Purkinje cell (primary cell): ENCODE measurements around the gene NDUFS7. TPM values are rescaled to one million over a fixed set of nuclear protein-coding genes. Genes with fewer than 3 reads are reported as not detected.

ENCODE experiments used
- polyA plus RNA-seq: library from polyadenylated mRNA; unstranded; fragments of >200 nt; fragmentation: Nextera tagmentation; gene quantifications from 2 replicates; pipeline ENCODE4 v1.2.1, GENCODE V29; 2014

The NDUFS7 gene
- polyA plus RNA-seq, result 41.5 and 71.7 TPM in 2 replicates

DNA sequence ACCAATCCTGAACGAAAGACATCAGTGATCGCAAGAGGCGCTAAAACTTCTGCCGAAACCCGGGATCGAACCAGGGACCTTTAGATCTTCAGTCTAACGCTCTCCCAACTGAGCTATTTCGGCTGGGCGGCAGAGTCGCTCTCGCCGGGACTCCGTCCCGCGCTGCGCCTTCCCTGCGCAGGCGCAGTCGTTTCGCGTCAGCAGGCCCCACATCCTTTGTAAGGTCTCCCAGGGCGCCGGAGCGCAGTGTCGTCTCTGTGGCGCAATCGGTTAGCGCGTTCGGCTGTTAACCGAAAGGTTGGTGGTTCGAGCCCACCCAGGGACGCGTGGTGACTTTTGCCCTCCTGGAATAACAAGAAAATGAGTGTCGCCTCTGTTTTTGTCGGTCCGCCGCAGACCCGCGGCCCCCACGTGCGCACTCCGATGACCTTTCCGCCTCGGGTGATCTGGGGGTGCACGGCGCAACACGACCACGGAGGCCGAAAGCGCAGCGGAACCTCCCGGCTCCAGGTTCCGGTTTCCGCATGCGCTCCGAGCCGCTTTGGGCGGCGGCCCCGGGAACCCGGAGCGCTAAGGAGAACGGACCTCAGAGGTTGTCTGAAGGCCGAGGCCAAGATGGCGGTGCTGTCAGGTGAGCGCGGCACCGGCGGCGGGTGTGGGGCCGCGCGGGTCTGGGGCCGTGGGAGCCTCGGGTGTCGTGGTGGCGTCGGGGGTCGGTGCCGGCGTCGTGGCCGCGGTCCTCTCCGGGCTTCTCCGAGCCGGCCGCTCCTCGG, at the start of gene NDUFS7:
Gene NDUFS7 (plus strand): TSS at position 596 of the 773 bp plus-strand sequence. CDS start 20 bp downstream, at position 616.

GRCh38 chr19:1401138-1401888, 17.6 kb downstream of the NDUFS7 start, which contains the start of gene GAMT:
Gene GAMT, minus strand, starts transcription at chr19:1401542. Its CDS starts 66 bp downstream, at chr19:1401476.

DNA sequence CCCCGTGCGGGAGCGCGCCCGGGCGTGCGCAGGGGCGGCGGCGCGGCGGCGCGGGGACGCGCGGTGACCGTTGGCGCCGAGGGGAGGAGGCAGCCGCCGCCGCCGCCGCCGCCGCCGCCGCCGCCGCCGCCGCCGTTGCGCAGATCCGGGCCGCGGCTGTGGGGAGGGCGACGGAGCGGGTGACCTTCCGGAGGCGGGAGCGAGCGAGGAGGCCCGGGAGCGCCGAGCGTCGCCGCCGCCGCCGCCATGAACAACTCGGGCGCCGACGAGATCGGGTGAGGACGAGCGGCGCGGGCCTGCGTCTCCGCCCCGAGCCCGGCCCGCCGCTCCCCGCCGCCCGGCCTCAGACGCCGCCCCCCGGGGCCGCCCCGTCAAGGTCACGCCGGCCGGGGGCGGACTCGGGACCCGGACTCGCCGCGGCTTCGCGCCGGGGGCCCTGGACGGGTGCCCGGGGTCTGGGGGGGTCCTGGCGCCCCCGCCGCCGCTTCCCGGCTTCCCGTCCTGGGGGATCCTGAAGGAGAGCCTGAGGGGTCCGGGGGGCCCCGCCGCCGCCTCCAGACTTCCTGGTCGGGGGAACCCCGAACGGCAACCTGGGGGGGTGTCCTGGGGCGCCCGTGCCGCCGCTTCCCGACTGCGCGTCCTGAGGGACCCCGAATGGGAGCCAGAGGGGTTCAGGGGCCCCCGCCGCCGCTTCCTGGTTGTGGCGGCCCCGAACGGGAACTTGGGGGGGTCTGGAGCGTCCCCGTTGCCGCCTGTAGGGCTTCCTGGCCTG, 24.0 kb downstream of the NDUFS7 start, which contains the start of gene DAZAP1:
Gene DAZAP1 (plus strand): TSS at position 59 of the 772 bp plus-strand sequence. CDS start 188 bp downstream, at position 247.

DNA sequence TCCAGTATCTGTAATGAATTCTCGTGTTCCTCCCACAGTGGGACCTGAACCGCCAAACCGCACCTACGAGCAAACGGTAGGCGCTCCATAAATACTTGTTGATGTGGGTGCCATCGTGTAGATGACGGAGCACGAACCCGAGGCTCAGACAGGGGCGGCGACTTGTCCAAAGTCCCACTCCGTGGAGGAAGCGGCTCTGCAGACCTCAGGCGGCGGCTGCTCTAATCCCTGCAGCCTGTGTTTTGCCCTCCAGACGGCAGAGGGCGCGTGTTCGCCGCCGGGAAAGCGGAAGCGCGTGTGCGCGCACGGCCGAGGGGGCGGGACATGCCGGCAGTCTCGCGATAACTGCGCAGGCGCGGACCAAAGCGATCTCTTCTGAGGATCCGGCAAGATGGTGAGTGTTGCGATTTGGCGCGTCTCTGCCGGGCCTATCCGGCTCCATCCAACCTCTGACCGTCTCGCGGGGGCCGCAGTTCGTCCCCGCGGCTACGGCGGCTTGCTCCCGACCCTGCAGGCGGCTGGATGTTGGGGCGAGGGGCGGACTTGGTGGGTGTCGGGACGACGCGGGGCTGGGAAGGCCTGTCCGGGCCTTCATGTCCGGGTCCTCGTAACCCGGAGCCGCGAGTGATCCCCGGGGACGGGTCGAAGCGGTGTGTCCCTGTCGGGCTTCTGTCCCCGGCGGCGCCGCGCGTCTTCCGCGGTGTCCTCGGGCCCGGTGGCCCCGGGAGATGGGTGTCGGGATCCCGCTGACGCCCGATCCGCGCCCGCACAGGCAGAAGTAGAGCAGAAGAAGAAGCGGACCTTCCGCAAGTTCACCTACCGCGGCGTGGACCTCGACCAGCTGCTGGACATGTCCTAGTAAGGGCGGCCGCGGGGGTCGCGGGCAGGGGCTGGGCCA, 54.6 kb downstream of the NDUFS7 start, which contains the start of gene RPS15:
Gene RPS15 (plus strand): TSS at position 362 of the 898 bp plus-strand sequence. CDS start 30 bp downstream, at position 392.

Other genes starting within 250 kb of the NDUFS7 start
- 0.07 TPM in 1 of 2 replicates, not detected in the other for gene SBNO2, start 209.6 kb upstream of the NDUFS7 start, polyA plus RNA-seq
- 0.17 and 0.27 TPM in 2 replicates for gene STK11, start 178.1 kb upstream of the NDUFS7 start, polyA plus RNA-seq
- gene CBARP, start 145.9 kb upstream of the NDUFS7 start, polyA plus RNA-seq, result 0.25 and 0.26 TPM in 2 replicates
- 71.5 and 78.2 TPM in 2 replicates for gene ATP5F1D, start 142.2 kb upstream of the NDUFS7 start, polyA plus RNA-seq
- gene MIDN, start 135.3 kb upstream of the NDUFS7 start, polyA plus RNA-seq, result 0.46 and 1.2 TPM in 2 replicates
- gene CIRBP, start 114.6 kb upstream of the NDUFS7 start, polyA plus RNA-seq, result 80.6 and 81.4 TPM in 2 replicates
- 7.3 and 10.2 TPM in 2 replicates for gene FAM174C, start 108.4 kb upstream of the NDUFS7 start, polyA plus RNA-seq
- not detected in 2 replicates for gene EFNA2, start 98.0 kb upstream of the NDUFS7 start, polyA plus RNA-seq
- 9.0 TPM in 2 replicates for gene GAMT, start 17.6 kb downstream of the NDUFS7 start, polyA plus RNA-seq
- gene DAZAP1, start 23.7 kb downstream of the NDUFS7 start, polyA plus RNA-seq, result 4.6 and 5.4 TPM in 2 replicates
- gene RPS15, start 54.5 kb downstream of the NDUFS7 start, polyA plus RNA-seq, result 661 and 694 TPM in 2 replicates
- 0.60 and 1.2 TPM in 2 replicates for gene APC2, start 66.2 kb downstream of the NDUFS7 start, polyA plus RNA-seq
- 1.2 and 1.5 TPM in 2 replicates for gene C19orf25, start 95.3 kb downstream of the NDUFS7 start, polyA plus RNA-seq
- not detected in 2 replicates for gene PCSK4, start 106.4 kb downstream of the NDUFS7 start, polyA plus RNA-seq
- gene REEP6, start 107.3 kb downstream of the NDUFS7 start, polyA plus RNA-seq, result 2.2 and 3.7 TPM in 2 replicates
- not detected in 2 replicates for gene ADAMTSL5, start 129.1 kb downstream of the NDUFS7 start, polyA plus RNA-seq
- 0.23 TPM in 1 of 2 replicates, not detected in the other for gene PLK5, start 140.2 kb downstream of the NDUFS7 start, polyA plus RNA-seq
- 1.6 and 2.2 TPM in 2 replicates for gene MEX3D, start 184.4 kb downstream of the NDUFS7 start, polyA plus RNA-seq
- 0.87 and 1.4 TPM in 2 replicates for gene MBD3, start 209.0 kb downstream of the NDUFS7 start, polyA plus RNA-seq
- 639 and 706 TPM in 2 replicates for gene UQCR11, start 221.6 kb downstream of the NDUFS7 start, polyA plus RNA-seq